ENCODE results near the gene ATXN2L.

The ATXN2L gene

DNA sequence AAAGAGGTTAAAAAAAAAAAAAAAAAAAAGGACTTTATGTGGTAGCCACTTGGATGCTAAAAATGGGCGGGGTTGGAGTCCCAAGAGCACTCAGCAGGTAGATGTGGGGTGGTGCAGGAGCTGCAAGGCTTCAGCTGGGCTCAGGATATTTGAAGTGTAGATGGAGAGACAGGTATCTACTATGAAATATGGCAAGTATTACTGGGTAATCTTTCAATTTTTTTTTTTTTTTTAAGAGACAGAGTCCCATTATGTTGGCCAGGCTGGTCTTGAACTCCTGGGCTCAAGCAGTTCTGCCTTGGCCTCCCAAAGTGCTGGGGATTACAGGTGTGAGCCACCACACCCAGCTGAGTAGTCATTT is 15.7 kb downstream of the ATXN2L start:
- TF ChIP-seq TAF1 (IDR thresholded peaks at IDR 0.05; ENCODE audit: low read depth) = no peak
- TF ChIP-seq CREB1 (IDR thresholded peaks at IDR 0.05; ENCODE audit: low read depth) = no peak
- no peak for TF ChIP-seq EGR1 (IDR thresholded peaks at IDR 0.05)
- TF ChIP-seq NFIC (IDR thresholded peaks at IDR 0.05) = no peak
- TF ChIP-seq TCF12 (IDR thresholded peaks at IDR 0.05; ENCODE audit: low read depth) = no peak
- TF ChIP-seq ZBTB7A (IDR thresholded peaks at IDR 0.05; ENCODE audit: low read depth) = no peak
- TF ChIP-seq CEBPB (IDR thresholded peaks at IDR 0.05) = no peak
- TF ChIP-seq REST (IDR thresholded peaks at IDR 0.05; ENCODE audit: low read depth) = no peak
- no peak for TF ChIP-seq USF1 (IDR thresholded peaks at IDR 0.05)
- TF ChIP-seq YY1 (IDR thresholded peaks at IDR 0.05; ENCODE audit: low read depth) = no peak
- no peak for TF ChIP-seq EP300 (IDR thresholded peaks at IDR 0.05; ENCODE audit: borderline replicate concordance)
- TF ChIP-seq RAD21 (IDR thresholded peaks at IDR 0.05; ENCODE audit: low read depth) = no peak
- TF ChIP-seq MAX (IDR thresholded peaks at IDR 0.05) = no peak
- no peak for TF ChIP-seq FOXM1 (IDR thresholded peaks at IDR 0.05; ENCODE audit: borderline replicate concordance, low read depth)
- no peak for TF ChIP-seq TEAD4 (IDR thresholded peaks at IDR 0.05)

DNA sequence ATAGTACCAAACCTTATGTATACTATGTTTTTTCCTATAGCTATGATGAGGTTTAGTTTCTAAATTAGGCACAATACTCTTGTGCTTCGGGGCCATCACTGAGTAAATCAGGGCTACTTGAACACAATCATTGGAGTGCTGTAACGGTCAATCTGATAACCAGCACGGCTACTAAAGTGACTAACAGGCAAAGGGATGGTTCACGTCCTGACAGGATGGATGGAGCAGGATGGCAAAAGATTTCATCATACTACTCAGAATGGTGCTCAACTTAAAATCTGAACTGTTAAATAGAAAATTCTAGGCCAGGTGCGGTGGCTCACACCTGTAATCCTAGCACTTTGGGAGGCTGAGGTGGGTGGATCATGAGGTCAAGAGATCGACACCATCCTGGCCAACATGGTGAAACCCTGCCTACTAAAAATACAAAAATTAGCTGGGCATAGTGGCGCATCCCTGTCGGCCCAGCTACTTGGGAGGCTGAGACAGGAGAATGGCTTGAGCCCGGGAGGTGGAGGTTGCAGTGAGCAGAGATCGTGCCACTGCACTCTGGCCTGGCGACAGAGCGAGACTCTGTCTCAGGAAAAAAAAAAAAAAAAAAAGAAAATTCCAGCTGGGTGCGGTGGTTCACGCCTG is 16.3 kb downstream of the ATXN2L start:
- no peak for TF ChIP-seq TAF1 (IDR thresholded peaks at IDR 0.05; ENCODE audit: low read depth)
- TF ChIP-seq TEAD4 (IDR thresholded peaks at IDR 0.05) = no peak
- TF ChIP-seq CEBPB (IDR thresholded peaks at IDR 0.05) = no peak
- no peak for TF ChIP-seq NFIC (IDR thresholded peaks at IDR 0.05)
- no peak for TF ChIP-seq EP300 (IDR thresholded peaks at IDR 0.05; ENCODE audit: borderline replicate concordance)
- TF ChIP-seq USF1 (IDR thresholded peaks at IDR 0.05) = no peak
- no peak for TF ChIP-seq CREB1 (IDR thresholded peaks at IDR 0.05; ENCODE audit: low read depth)
- TF ChIP-seq TCF12 (IDR thresholded peaks at IDR 0.05; ENCODE audit: low read depth) = no peak
- TF ChIP-seq YY1 (IDR thresholded peaks at IDR 0.05; ENCODE audit: low read depth) = no peak
- TF ChIP-seq ZBTB7A (IDR thresholded peaks at IDR 0.05; ENCODE audit: low read depth) = no peak
- TF ChIP-seq EGR1 (IDR thresholded peaks at IDR 0.05) = no peak
- no peak for TF ChIP-seq RAD21 (IDR thresholded peaks at IDR 0.05; ENCODE audit: low read depth)
- no peak for TF ChIP-seq REST (IDR thresholded peaks at IDR 0.05; ENCODE audit: low read depth)
- TF ChIP-seq FOXM1 (IDR thresholded peaks at IDR 0.05; ENCODE audit: borderline replicate concordance, low read depth) = no peak
- no peak for TF ChIP-seq MAX (IDR thresholded peaks at IDR 0.05)

- TF ChIP-seq MAX (IDR thresholded peaks at IDR 0.05) (no peak), CEBPB (IDR thresholded peaks at IDR 0.05) (no peak), YY1 (IDR thresholded peaks at IDR 0.05; ENCODE audit: low read depth) (no peak), TCF12 (IDR thresholded peaks at IDR 0.05; ENCODE audit: low read depth) (no peak), ZBTB7A (IDR thresholded peaks at IDR 0.05; ENCODE audit: low read depth) (no peak), EGR1 (IDR thresholded peaks at IDR 0.05) (no peak)
These were observed 17.1 kb downstream of the ATXN2L start for GRCh38 chr16:28839899-28840298.

DNA sequence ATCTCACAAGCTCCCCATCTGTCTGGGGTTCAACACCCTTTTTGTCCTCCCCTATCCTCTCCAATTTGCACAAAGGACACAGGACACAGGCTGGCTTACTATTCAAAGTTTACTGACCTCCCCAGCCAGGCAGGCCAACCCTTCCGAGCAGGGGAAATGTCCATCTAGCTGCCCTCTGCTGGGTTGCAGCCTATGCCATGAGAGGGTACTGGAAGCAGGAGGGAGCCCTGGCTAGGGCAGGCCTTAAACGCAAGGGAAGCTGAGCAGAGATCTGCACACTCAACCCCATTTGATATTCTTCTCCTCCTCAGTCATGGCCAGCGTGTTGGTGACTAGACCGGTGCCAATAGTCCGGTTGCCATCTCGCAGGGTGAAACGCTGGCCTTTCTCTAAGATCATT is 19.9 kb downstream of the ATXN2L start:
- TF ChIP-seq YY1 (IDR thresholded peaks at IDR 0.05; ENCODE audit: low read depth) = no peak
- no peak for TF ChIP-seq REST (IDR thresholded peaks at IDR 0.05; ENCODE audit: low read depth)
- TF ChIP-seq CEBPB (IDR thresholded peaks at IDR 0.05) = no peak
- no peak for TF ChIP-seq TCF12 (IDR thresholded peaks at IDR 0.05; ENCODE audit: low read depth)
- TF ChIP-seq RAD21 (IDR thresholded peaks at IDR 0.05; ENCODE audit: low read depth) = no peak
- no peak for TF ChIP-seq TEAD4 (IDR thresholded peaks at IDR 0.05)
- no peak for TF ChIP-seq NFIC (IDR thresholded peaks at IDR 0.05)
- no peak for TF ChIP-seq TAF1 (IDR thresholded peaks at IDR 0.05; ENCODE audit: low read depth)
- no peak for TF ChIP-seq USF1 (IDR thresholded peaks at IDR 0.05)
- TF ChIP-seq CREB1 (IDR thresholded peaks at IDR 0.05; ENCODE audit: low read depth) = no peak
- no peak for TF ChIP-seq EP300 (IDR thresholded peaks at IDR 0.05; ENCODE audit: borderline replicate concordance)
- no peak for TF ChIP-seq MAX (IDR thresholded peaks at IDR 0.05)
- no peak for TF ChIP-seq EGR1 (IDR thresholded peaks at IDR 0.05)
- TF ChIP-seq ZBTB7A (IDR thresholded peaks at IDR 0.05; ENCODE audit: low read depth) = no peak
- no peak for TF ChIP-seq FOXM1 (IDR thresholded peaks at IDR 0.05; ENCODE audit: borderline replicate concordance, low read depth)
